Neural crest cell (in vitro differentiated cells): Measurements from ENCODE around the gene UBL5. TPM values are rescaled to one million over a fixed set of nuclear protein-coding genes. Genes with fewer than 3 reads are reported as not detected.
"Not testable (repeated sequence)": the region's sequence is repeated elsewhere in the genome, so short reads cannot be mapped to it uniquely, and the experiment has no call there.

Source experiments
- DNase-seq: peaks from one replicate; pipeline ENCODE4 v3.0.0; 2021; ENCODE audit warnings: low read depth, mixed read lengths, low spot score
- H3K27ac Mint-ChIP-seq: one replicate; pipeline ENCODE4 v1.8.0; 2021; ENCODE audit warnings: mild to moderate bottlenecking, mixed read lengths; ENCODE audit not compliant: unreplicated experiment
- H3K27me3 Mint-ChIP-seq: 2 replicates; pipeline ENCODE4 v1.8.0; 2021; ENCODE audit warnings: low read depth, mild to moderate bottlenecking, mixed read lengths
- H3K36me3 Mint-ChIP-seq: 2 replicates; pipeline ENCODE4 v1.8.0; 2021; ENCODE audit warnings: low read depth, mild to moderate bottlenecking, mixed read lengths
- H3K4me1 Mint-ChIP-seq: 2 replicates; pipeline ENCODE4 v1.8.0; 2021; ENCODE audit warnings: mixed read lengths
- H3K4me3 Mint-ChIP-seq: one replicate; pipeline ENCODE4 v1.8.0; 2021; ENCODE audit warnings: mild to moderate bottlenecking, mixed read lengths
- H3K9me3 Mint-ChIP-seq: 2 replicates; pipeline ENCODE4 v1.8.0; 2021; ENCODE audit warnings: mixed read lengths
- CTCF ChIP-seq: fragments of 200-600 bp; sonication (generic); conservative IDR thresholded peaks from 2 replicates; pipeline ENCODE4 v1.5.0; 2021; ENCODE audit warnings: antibody characterized with exemption, mild to moderate bottlenecking
- long read RNA-seq: library from polyadenylated mRNA; unstranded; transcript quantifications from one replicate; pipeline ENCODE4 v2.0.0, GENCODE V29; 2020
- total RNA-seq: library from RNA; stranded (reverse); gene quantifications from 2 replicates; pipeline ENCODE4 v1.2.1, GENCODE V29; 2021

Gene UBL5
- total RNA-seq: 366 and 373 TPM in 2 replicates
- long read RNA-seq, transcript UBL5-202 (5 exons, 432 nt): major isoform, 41 of 52 reads
- long read RNA-seq, partial matches to known transcripts: 1 of 52 reads
- long read RNA-seq, other reads (novel, unspliced or antisense): 3 of 52 reads

- H3K27me3 Mint-ChIP-seq: no peaks in the 10 kb centered on the region
- peak; percentile 78 for DNase-seq
- TF ChIP-seq CTCF: no peak
- H3K27ac Mint-ChIP-seq: peak within 1 kb of the TSS; percentile 100
- H3K4me1 Mint-ChIP-seq: peaks cover 23% of the 10 kb centered on the region
- H3K4me3 Mint-ChIP-seq: peak within 1 kb of the TSS; percentile 99
- no peaks in the 10 kb centered on the region for H3K9me3 Mint-ChIP-seq
- no peaks in the 10 kb centered on the region for H3K36me3 Mint-ChIP-seq
Measured at GRCh38 chr19:9827289-9828238, at the start of gene UBL5. TSS of gene UBL5 (plus strand) at chr19:9827918. CDS start at chr19:9828338, 420 bp downstream.

DNA sequence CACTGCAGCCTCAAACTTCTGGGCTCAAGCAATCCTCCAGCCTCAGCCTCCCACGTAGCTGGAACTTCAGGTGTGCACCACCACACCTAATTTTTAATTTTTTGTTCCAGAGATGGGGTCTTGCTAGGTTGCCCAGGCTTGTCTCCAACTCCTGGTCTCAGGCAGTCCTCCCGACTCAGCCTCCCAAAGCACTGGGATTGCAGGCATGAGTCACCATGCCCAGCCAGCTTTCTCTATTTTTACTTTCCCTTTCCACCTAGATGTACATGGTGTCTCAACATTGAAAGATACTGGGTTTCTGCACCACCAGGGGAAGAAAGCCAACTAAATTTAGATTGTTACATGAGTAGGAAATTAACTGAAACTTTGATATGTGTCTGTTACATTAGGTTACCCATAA, 45.4 kb upstream of the UBL5 start:
- Mint-ChIP-seq H3K27ac (no peak overlapping the region), H3K36me3 (no peaks in the 10 kb centered on the region), H3K9me3 (peaks cover 5% of the 10 kb centered on the region), H3K27me3 (no peaks in the 10 kb centered on the region), H3K4me3 (peak overlapping the region; percentile 33), H3K4me1 (peaks cover 27% of the 10 kb centered on the region)
- TF ChIP-seq CTCF: no peak
- DNase-seq: no peak

- not testable (repeated sequence) for DNase-seq, H3K36me3 Mint-ChIP-seq
Measured at GRCh38 chr19:9784163-9784496, 43.6 kb upstream of the UBL5 start.

GRCh38 chr19:9785367-9786331, 42.1 kb upstream of the UBL5 start:
- peak overlapping the region; percentile 86 for H3K4me3 Mint-ChIP-seq
- H3K27ac Mint-ChIP-seq: peak overlapping the region; percentile 98
- no peaks in the 10 kb centered on the region for H3K36me3 Mint-ChIP-seq
- no peaks in the 10 kb centered on the region for H3K9me3 Mint-ChIP-seq
- DNase-seq: peak; percentile 98
- TF ChIP-seq CTCF: no peak
- no peaks in the 10 kb centered on the region for H3K27me3 Mint-ChIP-seq
- H3K4me1 Mint-ChIP-seq: peaks cover 33% of the 10 kb centered on the region

More at GRCh38 chr19:9784163-9784496, 43.6 kb upstream of the UBL5 start:
- peak overlapping the region; percentile 86 for H3K4me3 Mint-ChIP-seq
- peaks cover 27% of the 10 kb centered on the region for H3K4me1 Mint-ChIP-seq
- not testable (repeated sequence) for H3K27me3 Mint-ChIP-seq, H3K9me3 Mint-ChIP-seq
- H3K27ac Mint-ChIP-seq: peak overlapping the region; percentile 98

DNA sequence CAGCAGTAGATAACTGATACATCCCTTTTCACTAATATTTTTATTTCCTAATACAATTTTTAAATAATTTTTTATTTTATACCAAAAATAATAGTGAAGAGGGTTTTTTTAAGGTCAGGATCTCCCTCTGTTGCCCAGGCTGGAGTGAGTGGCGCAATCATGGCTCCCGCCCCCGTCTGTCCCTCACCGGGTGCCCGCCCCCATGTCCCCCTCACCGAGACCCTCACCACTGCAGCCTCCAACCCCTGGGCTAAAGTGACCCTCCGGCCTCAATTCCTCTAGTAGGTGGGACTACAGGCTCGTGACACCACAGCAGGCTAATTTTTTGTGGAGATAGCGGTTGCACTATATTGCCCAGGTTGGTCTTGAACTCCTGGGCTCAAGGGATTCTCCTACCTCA, 41.4 kb upstream of the UBL5 start:
- DNase-seq: no peak
- H3K36me3 Mint-ChIP-seq: no peaks in the 10 kb centered on the region
- peak overlapping the region; percentile 86 for H3K4me3 Mint-ChIP-seq
- no peak for TF ChIP-seq CTCF
- H3K27me3 Mint-ChIP-seq: no peaks in the 10 kb centered on the region
- H3K9me3 Mint-ChIP-seq: no peaks in the 10 kb centered on the region
- peak overlapping the region; percentile 62 for H3K27ac Mint-ChIP-seq
- peaks cover 35% of the 10 kb centered on the region for H3K4me1 Mint-ChIP-seq
